Measurements from ENCODE around the gene OR2G2.

Gene OR2G2

GRCh38 chr1:247588060-247588459, at the start of gene OR2G2:
Gene OR2G2 (plus strand): TSS chr1:247588360. CDS start chr1:247588360, 0 bp downstream.
- no peak for DNase-seq

DNA sequence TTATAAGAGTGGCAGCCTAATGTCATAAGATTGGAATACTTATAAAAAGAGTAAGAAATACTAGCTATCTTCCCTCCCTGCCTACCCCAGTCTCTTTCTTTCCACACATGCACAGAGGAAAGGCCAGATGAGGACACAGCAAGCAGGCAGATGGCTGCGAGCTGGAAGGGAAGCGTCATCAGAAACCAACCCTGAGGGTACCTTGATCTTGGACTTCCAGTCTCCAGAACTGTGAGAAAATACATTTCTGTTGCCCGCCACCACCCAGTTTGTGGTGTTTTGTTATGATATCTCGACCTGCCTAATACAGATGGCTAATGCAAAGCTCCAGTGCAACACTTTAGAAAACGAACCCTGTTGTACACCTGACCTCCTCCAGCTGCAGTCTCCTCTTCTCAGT, 49.6 kb upstream of the OR2G2 start:
- DNase-seq, result no peak

DNA sequence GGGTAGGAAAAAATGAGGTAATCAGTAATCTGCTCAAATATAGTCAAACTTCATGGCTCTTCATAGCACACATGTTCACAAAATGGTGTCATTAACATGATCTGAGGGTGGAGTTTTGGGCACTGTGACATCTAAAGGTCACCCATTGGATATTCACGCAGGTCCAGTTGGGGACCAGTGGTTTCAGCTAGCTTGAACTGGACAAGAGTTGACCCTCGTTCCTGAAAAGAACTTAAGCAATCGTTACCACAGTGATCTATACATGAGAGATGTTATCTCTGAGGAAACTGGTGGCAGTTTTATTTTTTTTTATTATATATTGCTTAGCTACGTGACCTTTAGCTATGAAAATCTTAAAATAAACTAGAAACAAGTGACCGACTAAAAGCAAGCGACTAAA, 48.9 kb upstream of the OR2G2 start:
- DNase-seq, result no peak

DNA sequence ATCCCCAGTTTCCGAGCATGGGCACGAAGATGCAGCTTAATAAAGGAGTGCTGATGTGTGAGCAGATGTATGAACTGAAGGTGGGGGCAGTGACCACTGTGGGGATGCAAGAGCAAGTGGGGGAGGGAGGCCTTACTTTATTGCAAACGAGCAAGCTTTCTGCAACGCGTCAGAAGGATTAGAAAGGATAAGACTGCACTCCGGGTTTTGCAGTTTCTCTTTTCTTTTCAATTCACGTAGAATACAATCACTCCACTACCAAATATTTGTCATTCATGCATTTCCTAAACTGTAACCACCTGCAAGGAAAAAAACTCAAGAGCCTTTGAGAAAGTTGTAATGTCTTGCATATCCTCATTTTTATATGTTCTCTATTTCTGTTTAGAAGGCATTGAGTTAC, 47.6 kb upstream of the OR2G2 start:
- DNase-seq, result no peak

DNA sequence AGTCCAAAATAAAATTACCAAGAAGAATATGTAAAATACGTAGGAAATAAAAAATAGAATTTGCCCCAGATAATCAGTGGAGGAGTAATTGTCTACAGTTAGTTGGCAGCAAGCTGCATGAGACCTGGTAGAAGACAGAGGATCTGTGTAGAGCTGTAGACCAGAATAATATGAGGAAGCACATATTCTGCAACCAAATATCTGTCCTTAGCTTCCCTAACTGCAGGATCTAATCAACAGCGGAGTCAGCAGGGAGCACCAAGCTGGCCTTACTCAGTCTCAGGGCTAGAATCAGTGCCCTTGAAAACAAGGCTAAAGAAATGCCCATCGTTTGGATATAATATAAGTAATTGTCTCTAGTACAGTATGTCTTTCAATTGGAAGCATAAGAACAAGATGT, 45.3 kb upstream of the OR2G2 start:
- DNase-seq, result no peak

DNA sequence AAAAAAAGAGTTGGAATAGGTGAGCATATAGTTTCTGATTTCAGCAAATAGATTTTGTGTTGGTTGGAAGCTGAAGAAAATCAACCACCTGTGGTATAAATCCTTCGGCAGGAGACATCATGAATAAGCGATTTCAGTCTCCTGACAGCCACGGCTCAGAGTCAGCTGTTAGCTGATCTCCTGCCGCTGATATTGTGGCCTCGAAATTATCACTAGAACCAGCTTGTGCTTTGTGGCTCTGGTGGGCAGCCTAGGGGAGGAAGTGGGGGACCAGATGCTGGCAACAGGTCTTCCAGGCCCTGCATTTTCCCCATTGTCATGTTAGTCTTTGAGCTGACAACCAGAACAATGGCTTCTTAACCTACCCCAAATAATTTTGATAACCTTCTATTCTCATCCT, 40.1 kb upstream of the OR2G2 start:
- peak; percentile 64 for DNase-seq

GRCh38 chr1:247548769-247549182, 39.4 kb upstream of the OR2G2 start, which contains the start of gene GCSAML:
Gene GCSAML (plus strand): TSS chr1:247549134. CDS start chr1:247549192, 58 bp downstream.
- peak; percentile 56 for DNase-seq

DNA sequence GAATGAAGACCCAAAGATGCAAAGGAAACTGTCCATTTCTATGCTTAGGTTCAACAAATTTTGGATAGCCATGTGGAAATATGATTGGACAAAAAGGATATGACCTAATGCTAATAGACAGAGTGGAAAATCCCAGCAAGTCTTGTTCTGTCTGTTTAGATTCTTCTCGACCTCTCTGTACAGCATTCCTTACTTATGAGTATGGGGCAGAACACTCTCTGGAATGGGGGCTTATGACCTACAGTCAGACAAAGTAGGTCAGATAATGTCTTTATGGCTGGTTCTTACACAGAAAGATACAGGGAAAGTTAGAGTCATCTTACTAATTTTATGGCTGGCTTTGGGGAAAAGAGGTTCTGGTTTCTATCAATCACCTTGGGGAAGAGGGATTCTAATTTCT, 36.4 kb upstream of the OR2G2 start:
- DNase-seq, result no peak

DNA sequence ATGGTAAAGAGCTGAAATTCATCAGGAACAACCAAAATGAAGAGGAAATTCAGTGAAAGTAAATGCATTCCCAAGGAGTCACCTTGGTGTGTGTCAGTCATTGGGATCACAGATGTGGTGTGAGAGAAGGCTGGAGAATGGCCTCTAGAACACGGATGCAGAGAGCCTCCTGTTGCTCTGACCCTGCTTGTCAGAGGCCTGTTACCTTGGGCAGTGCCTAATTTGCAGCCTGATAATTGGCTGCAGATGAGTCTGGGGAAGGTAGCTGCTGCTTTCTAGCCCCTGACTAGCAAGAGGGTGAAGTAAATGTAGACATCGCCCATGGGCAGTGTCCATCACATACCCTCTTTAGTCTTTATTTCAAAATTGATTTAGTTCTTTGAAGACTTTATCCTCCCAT, 35.9 kb upstream of the OR2G2 start:
- no peak for DNase-seq

- no peak for DNase-seq
Measured at GRCh38 chr1:247557926-247558674, 30.1 kb upstream of the OR2G2 start.

- no peak for DNase-seq
Measured at GRCh38 chr1:247561711-247562110, 26.4 kb upstream of the OR2G2 start.

DNA sequence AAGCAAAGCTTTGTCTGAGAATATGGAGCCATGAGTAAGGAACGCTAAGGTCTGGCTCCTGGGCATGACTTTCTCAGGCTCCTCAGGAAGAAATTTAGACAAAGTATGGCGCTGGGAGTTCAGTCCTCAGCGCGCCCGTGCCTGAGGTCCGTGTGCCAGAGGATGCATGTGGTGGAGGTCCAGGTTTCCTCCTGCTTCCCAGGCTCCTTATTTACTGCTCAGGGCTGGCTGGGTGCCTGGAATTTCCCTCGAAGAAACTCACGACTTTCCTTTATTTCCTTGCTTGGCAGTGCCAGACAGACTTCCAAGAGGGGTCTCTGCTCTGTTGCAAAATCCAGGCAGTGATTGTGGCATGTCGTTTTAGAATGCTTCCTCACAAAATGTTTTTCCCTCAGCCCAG, 26.0 kb upstream of the OR2G2 start:
- no peak for DNase-seq

GRCh38 chr1:247574236-247574635, 13.9 kb upstream of the OR2G2 start:
- DNase-seq, result no peak

DNA sequence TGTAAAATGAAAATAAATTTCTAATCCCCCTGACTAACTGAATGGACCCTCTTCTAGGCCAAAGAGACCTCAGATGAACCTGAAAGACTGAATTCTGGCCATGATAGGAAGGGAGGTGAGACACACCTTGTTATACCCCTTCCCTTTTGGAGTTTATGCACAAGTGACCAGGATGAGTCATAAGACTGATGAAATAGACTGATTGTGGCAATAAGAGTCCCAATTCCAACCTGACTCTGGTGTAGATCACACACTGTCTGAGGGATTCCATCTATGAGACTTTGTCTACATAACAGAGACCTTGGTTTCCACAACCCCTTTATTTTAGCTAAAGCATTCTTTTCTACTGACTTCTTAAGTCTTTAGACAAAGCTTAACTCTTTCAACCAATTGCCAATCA, 13.5 kb upstream of the OR2G2 start:
- DNase-seq, result no peak

DNA sequence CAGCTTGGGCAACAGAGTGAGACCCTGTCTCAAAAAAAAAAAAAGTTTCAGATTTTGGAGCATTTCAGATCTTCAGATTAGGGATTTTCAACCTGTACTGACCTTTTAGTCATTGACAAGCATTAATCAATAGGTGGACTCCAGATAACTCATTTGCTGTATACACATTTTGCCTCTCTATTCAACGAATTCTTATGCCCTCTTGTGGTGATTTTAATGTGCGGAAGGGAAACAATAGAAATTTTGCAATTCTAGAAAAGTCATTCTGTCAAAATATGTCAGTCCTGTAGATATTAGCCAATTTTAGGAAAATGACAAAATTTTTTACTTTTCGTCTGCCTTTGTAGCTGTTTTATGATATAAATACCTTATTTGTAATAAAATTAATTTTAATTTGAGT, 11.6 kb upstream of the OR2G2 start:
- no peak for DNase-seq

GRCh38 chr1:247578946-247579460, 9.2 kb upstream of the OR2G2 start:
- no peak for DNase-seq

DNA sequence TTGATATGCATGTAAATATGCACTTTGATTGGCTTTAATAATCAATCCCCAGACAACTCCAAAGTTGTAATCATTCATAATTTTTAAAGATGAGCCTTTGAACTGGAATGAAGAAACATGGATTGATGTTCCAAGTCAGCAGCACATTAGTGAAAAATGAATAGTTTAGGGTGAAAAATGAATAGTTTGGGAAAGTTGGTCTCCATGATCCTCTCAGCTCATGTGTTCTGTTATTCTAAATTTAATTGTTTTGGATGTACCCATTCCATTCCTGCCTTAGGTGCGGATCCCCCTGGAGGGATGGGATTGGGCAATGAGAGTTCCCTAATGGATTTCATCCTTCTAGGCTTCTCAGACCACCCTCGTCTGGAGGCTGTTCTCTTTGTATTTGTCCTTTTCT, 17.1 kb downstream of the OR2G2 start, which contains the start of gene OR2G3:
Gene OR2G3 (plus strand): TSS at position 301 of the 400 bp plus-strand sequence. CDS start 0 bp downstream, at position 301.
- DNase-seq, result no peak

- DNase-seq, result no peak
Measured at GRCh38 chr1:247613405-247613804, 25.2 kb downstream of the OR2G2 start.

GRCh38 chr1:247614625-247615024, 26.5 kb downstream of the OR2G2 start:
- DNase-seq, result no peak

- no peak for DNase-seq
Measured at GRCh38 chr1:247627951-247628350, 39.8 kb downstream of the OR2G2 start.

DNA sequence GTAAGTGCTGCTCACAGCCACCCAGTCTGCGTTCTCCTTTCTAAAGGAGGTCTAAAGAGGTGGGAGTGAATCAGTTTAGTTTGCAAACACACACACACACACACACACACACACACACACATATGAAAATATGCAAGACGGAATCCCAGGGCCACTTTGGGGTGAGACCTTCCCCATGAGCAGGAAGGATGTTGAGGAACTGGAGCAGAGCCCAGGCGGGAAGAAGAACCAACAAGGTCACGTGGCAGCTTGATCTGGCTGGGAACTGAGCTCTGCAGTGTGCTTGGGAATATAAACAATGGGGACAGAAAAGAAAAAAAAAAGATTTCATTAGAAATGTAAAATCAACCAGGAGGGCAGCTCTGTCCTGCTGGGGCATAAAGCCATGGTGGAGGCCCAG, 49.9 kb downstream of the OR2G2 start:
- DNase-seq, result no peak

GRCh38 chr1:247638781-247639180, 50.6 kb downstream of the OR2G2 start:
- DNase-seq, result no peak

Measured in KG1 (cell line).